Measurements from ENCODE around the gene FANK1.

GRCh38 chr10:126004752-126005151 is 108.4 kb downstream of the FANK1 start:
- TF ChIP-seq CTCF (IDR thresholded peaks at IDR 0.05 in 4 of 5, conservative IDR thresholded peaks at IDR 0.05 in 1 of 5) (no peak), POLR2A (IDR thresholded peaks at IDR 0.05) (no peak)
